Tibial nerve (tissue), 4 donors: ENCODE measurements around the gene ZNF280B. TPM values are rescaled to one million over a fixed set of nuclear protein-coding genes. Genes with fewer than 3 reads are reported as not detected.

Experiments
- DNase-seq, 2 donors: peaks; one replicate each; pipeline ENCODE4 v3.0.0-alpha.2; 2019; ENCODE audit warnings: low spot score in 2 of 2
- H3K27ac ChIP-seq, 4 donors: fragments of 200-600 bp; sonication (generic) in 3 of 4; one replicate each; pipeline ENCODE4 v1.5.1; 2017 to 2019; ENCODE audit warnings: mild to moderate bottlenecking in 1 of 4
- H3K27me3 ChIP-seq, 2 donors: fragments of 200-600 bp; sonication (generic) in 1 of 2; one replicate each; pipeline versions ENCODE4 v1.5.1 to v1.6.0; 2017 to 2019
- H3K36me3 ChIP-seq, 3 donors: fragments of 200-600 bp; sonication (generic); one replicate each; pipeline ENCODE4 v1.5.1; 2018 to 2019
- H3K4me1 ChIP-seq, 4 donors: fragments of 200-600 bp; sonication (generic) in 3 of 4; one replicate each; pipeline ENCODE4 v1.5.1; 2017 to 2019
- H3K4me3 ChIP-seq, 4 donors: fragments of 200-600 bp; sonication (generic) in 3 of 4; one replicate each; pipeline ENCODE4 v1.5.1; 2017 to 2019; ENCODE audit warnings: mild to moderate bottlenecking in 1 of 4, moderate library complexity in 1 of 4
- H3K9me3 ChIP-seq, 4 donors: fragments of 200-600 bp; sonication (generic) in 3 of 4; one replicate each; pipeline ENCODE4 v1.5.1; 2017 to 2019
- CTCF ChIP-seq, 5 experiments: fragments of 200-600 bp in 3 of 5; fragments of 450-650 bp in 2 of 5; sonication (generic) in 3 of 5; IDR thresholded peaks; one replicate each; pipeline ENCODE4 v1.5.1; 2016 to 2019; ENCODE audit warnings: antibody characterized with exemption in 5 of 5, mild to moderate bottlenecking in 3 of 5, moderate library complexity in 2 of 5
- EP300 ChIP-seq, 2 donors: sonication (generic); formaldehyde crosslinking; IDR thresholded peaks; one replicate each; pipeline ENCODE4 v1.6.1; 2017; ENCODE audit warnings: antibody characterized with exemption in 2 of 2, mild to moderate bottlenecking in 1 of 2
- POLR2A ChIP-seq, 2 donors: fragments of 450-650 bp; IDR thresholded peaks; one replicate each; pipeline ENCODE4 v1.6.1; 2017; ENCODE audit warnings: antibody characterized with exemption in 2 of 2, mild to moderate bottlenecking in 2 of 2, moderate library complexity in 2 of 2
- WGBS, 2 donors: methylation state at CpG; one replicate each; pipeline ENCODE4 v1.1.5; 2018; 5-methylcytosine and 5-hydroxymethylcytosine counted together
- total RNA-seq, 4 donors: library from RNA; depleted of rRNA; stranded (reverse); fragments of >200 nt; gene quantifications; one replicate each; pipeline ENCODE4 v1.1.0, GENCODE V29; 2016

ZNF280B gene
- total RNA-seq, 4 donors from 2014 or later, result under 0.01 to 0.44 (median 0.30) TPM; not detected in 1

- H3K4me3 ChIP-seq, result no peak overlapping the region
- DNase-seq, result no peak
- no peaks in the 10 kb centered on the region for H3K36me3 ChIP-seq
- no peak overlapping the region for H3K27ac ChIP-seq
- 80 to 93% methylated on average over 2 of the region's 2 CpGs for WGBS, 2 donors
- H3K4me1 ChIP-seq, result no peaks in the 10 kb centered on the region
- peaks cover 0 to 31% (median 9%) of the 10 kb centered on the region in 4 donors for H3K9me3 ChIP-seq
- TF ChIP-seq EP300 (IDR thresholded peaks at IDR 0.05) (no peak), POLR2A (IDR thresholded peaks at IDR 0.05) (no peak), CTCF (IDR thresholded peaks at IDR 0.05) (no peak)
- no peaks in the 10 kb centered on the region for H3K27me3 ChIP-seq
These were observed 48.5 kb downstream of the ZNF280B start for GRCh38 chr22:22460060-22460459.

- TF ChIP-seq POLR2A (IDR thresholded peaks at IDR 0.05) (no peak), CTCF (IDR thresholded peaks at IDR 0.05) (no peak), EP300 (IDR thresholded peaks at IDR 0.05) (no peak)
- no peaks in the 10 kb centered on the region for H3K27me3 ChIP-seq
These were observed 49.5 kb downstream of the ZNF280B start for GRCh38 chr22:22458896-22459588.

GRCh38 chr22:22458387-22458786, 50.2 kb downstream of the ZNF280B start:
- peaks cover 0 to 34% (median 9%) of the 10 kb centered on the region in 4 donors for H3K9me3 ChIP-seq
- WGBS, 2 donors, result 76 to 81% methylated on average over 2 of the region's 2 CpGs
- no peak for TF ChIP-seq CTCF (IDR thresholded peaks at IDR 0.05)
- TF ChIP-seq POLR2A (IDR thresholded peaks at IDR 0.05), result no peak
- TF ChIP-seq EP300 (IDR thresholded peaks at IDR 0.05), result no peak
- H3K27ac ChIP-seq, result no peak overlapping the region
- DNase-seq, result no peak
- no peaks in the 10 kb centered on the region for H3K4me1 ChIP-seq
- H3K4me3 ChIP-seq, result no peak overlapping the region
- H3K27me3 ChIP-seq, result no peaks in the 10 kb centered on the region
- H3K36me3 ChIP-seq, result no peaks in the 10 kb centered on the region

More at GRCh38 chr22:22458896-22459588, 49.5 kb downstream of the ZNF280B start:
- Histone ChIP-seq H3K4me1 (no peaks in the 10 kb centered on the region), H3K4me3 (no peak overlapping the region), H3K9me3 (peaks cover 0 to 31% (median 9%) of the 10 kb centered on the region in 4 donors), H3K27ac (no peak overlapping the region), H3K36me3 (no peaks in the 10 kb centered on the region)
- 86 to 89% methylated on average over 6 of the region's 6 CpGs for WGBS, 2 donors
- no peak for DNase-seq

- Histone ChIP-seq H3K9me3 (peaks cover 0 to 40% (median 7%) of the 10 kb centered on the region in 4 donors), H3K27ac (no peak overlapping the region), H3K36me3 (no peaks in the 10 kb centered on the region), H3K4me1 (no peaks in the 10 kb centered on the region), H3K27me3 (no peaks in the 10 kb centered on the region), H3K4me3 (no peak overlapping the region)
- no peak for DNase-seq
- TF ChIP-seq CTCF (IDR thresholded peaks at IDR 0.05), result no peak
- no peak for TF ChIP-seq POLR2A (IDR thresholded peaks at IDR 0.05)
- no peak for TF ChIP-seq EP300 (IDR thresholded peaks at IDR 0.05)
- 57 to 61% methylated on average over 3 of the region's 3 CpGs for WGBS, 2 donors
These were observed 53.5 kb downstream of the ZNF280B start for GRCh38 chr22:22454997-22455396.

GRCh38 chr22:22452996-22453686, 55.4 kb downstream of the ZNF280B start:
- peaks cover 0 to 22% (median 0%) of the 10 kb centered on the region in 4 donors for H3K9me3 ChIP-seq
- no peaks in the 10 kb centered on the region for H3K4me1 ChIP-seq
- H3K27ac ChIP-seq, result no peak overlapping the region
- TF ChIP-seq POLR2A (IDR thresholded peaks at IDR 0.05), result no peak
- no peak for TF ChIP-seq CTCF (IDR thresholded peaks at IDR 0.05)
- no peak for TF ChIP-seq EP300 (IDR thresholded peaks at IDR 0.05)
- H3K27me3 ChIP-seq, result no peaks in the 10 kb centered on the region
- DNase-seq, result no peak
- H3K4me3 ChIP-seq, result no peak overlapping the region
- H3K36me3 ChIP-seq, result no peaks in the 10 kb centered on the region
- WGBS, 2 donors, result 66 to 84% methylated on average over 6 of the region's 6 CpGs
